ACC112 (cell line): ENCODE results near the gene BRF1.
A peak's percentile ranks its signal among the peaks of the same experiment; 100 is the strongest.

Experiments
- H2AFZ ChIP-seq: fragments of 200-600 bp; sonication (generic); one replicate; pipeline ENCODE4 v1.6.0; 2017; ENCODE audit warnings: antibody characterized with exemption, low read length; ENCODE audit not compliant: unreplicated experiment
- H3K27ac ChIP-seq: fragments of 200-600 bp; sonication (generic); 2 replicates; pipeline ENCODE4 v1.5.1; 2014; ENCODE audit warnings: low read depth, mild to moderate bottlenecking, antibody characterized with exemption, low read length, moderate library complexity
- H3K27me3 ChIP-seq: fragments of 200-600 bp; sonication (generic); 2 replicates; pipeline ENCODE4 v1.6.1; 2014; ENCODE audit warnings: mild to moderate bottlenecking, antibody characterized with exemption, low read length, moderate library complexity, mixed read lengths; ENCODE audit not compliant: insufficient read depth
- H3K36me3 ChIP-seq: fragments of 200-600 bp; sonication (generic); 2 replicates; pipeline ENCODE4 v1.6.1; 2016; ENCODE audit warnings: mild to moderate bottlenecking, antibody characterized with exemption, low read length, moderate library complexity, mixed read lengths; ENCODE audit not compliant: insufficient read depth
- H3K4me1 ChIP-seq: fragments of 200-600 bp; sonication (generic); one replicate; pipeline ENCODE4 v1.6.1; 2016; ENCODE audit warnings: low read length, mixed read lengths; ENCODE audit not compliant: insufficient read depth, unreplicated experiment, control insufficient read depth
- H3K4me3 ChIP-seq: fragments of 200-600 bp; sonication (generic); 2 replicates; pipeline ENCODE4 v1.5.1; 2014; ENCODE audit warnings: mild to moderate bottlenecking, low read depth, low read length
- H3K79me2 ChIP-seq: fragments of 200-600 bp; sonication (generic); one replicate; pipeline ENCODE4 v1.6.0; 2016; ENCODE audit warnings: low read length; ENCODE audit not compliant: control insufficient read depth, unreplicated experiment, insufficient read depth

The BRF1 gene

GRCh38 chr14:105314287-105315200, 13.7 kb upstream of the BRF1 start, which contains the start of gene PACS2:
Gene PACS2, plus strand, starts transcription at chr14:105314748. Its CDS starts 171 bp downstream, at chr14:105314919.
- H3K4me3 ChIP-seq: peak within 1 kb of the TSS; percentile 85
- peak within 1 kb of the TSS; percentile 82 for H2AFZ ChIP-seq
- H3K27me3 ChIP-seq: no peaks in the 10 kb centered on the region
- H3K79me2 ChIP-seq: peaks cover 19% of the 10 kb centered on the region
- peaks cover 20% of the 10 kb centered on the region for H3K4me1 ChIP-seq
- 0 out of 2 replicates have a peak within 1 kb of the TSS, but pooled peaks have one; percentile 13 for H3K27ac ChIP-seq
- no peaks in the 10 kb centered on the region for H3K36me3 ChIP-seq

- 0 out of 2 replicates have a peak overlapping the region, but pooled peaks have one; percentile 13 for H3K27ac ChIP-seq
- peak overlapping the region; percentile 82 for H2AFZ ChIP-seq
- H3K4me3 ChIP-seq: peak overlapping the region; percentile 85
- H3K4me1 ChIP-seq: peaks cover 20% of the 10 kb centered on the region
- H3K79me2 ChIP-seq: peaks cover 19% of the 10 kb centered on the region
- H3K27me3 ChIP-seq: no peaks in the 10 kb centered on the region
- no peaks in the 10 kb centered on the region for H3K36me3 ChIP-seq
Measured at GRCh38 chr14:105313381-105314286, 12.8 kb upstream of the BRF1 start.

- Histone ChIP-seq H3K36me3 (no peaks in the 10 kb centered on the region), H3K4me3 (no peak overlapping the region), H3K27me3 (no peaks in the 10 kb centered on the region), H3K4me1 (peaks cover 20% of the 10 kb centered on the region), H3K27ac (no peak overlapping the region), H2AFZ (no peak overlapping the region), H3K79me2 (peaks cover 19% of the 10 kb centered on the region)
Measured at GRCh38 chr14:105312973-105313372, 12.2 kb upstream of the BRF1 start.

GRCh38 chr14:105311838-105312237, 11.0 kb upstream of the BRF1 start:
- H3K27me3 ChIP-seq: no peaks in the 10 kb centered on the region
- peaks cover 14% of the 10 kb centered on the region for H3K4me1 ChIP-seq
- no peak overlapping the region for H3K27ac ChIP-seq
- H3K36me3 ChIP-seq: no peaks in the 10 kb centered on the region
- no peak overlapping the region for H3K4me3 ChIP-seq
- peaks cover 16% of the 10 kb centered on the region for H3K79me2 ChIP-seq
- no peak overlapping the region for H2AFZ ChIP-seq

GRCh38 chr14:105309371-105309770, 8.6 kb upstream of the BRF1 start:
- Histone ChIP-seq H3K4me1 (peaks cover 4% of the 10 kb centered on the region), H3K36me3 (no peaks in the 10 kb centered on the region), H3K79me2 (no peaks in the 10 kb centered on the region), H2AFZ (no peak overlapping the region), H3K4me3 (no peak overlapping the region), H3K27ac (no peak overlapping the region), H3K27me3 (no peaks in the 10 kb centered on the region)

- Histone ChIP-seq H3K4me1 (no peaks in the 10 kb centered on the region), H3K36me3 (no peaks in the 10 kb centered on the region), H3K27me3 (no peaks in the 10 kb centered on the region), H2AFZ (no peak overlapping the region), H3K27ac (no peak overlapping the region), H3K79me2 (no peaks in the 10 kb centered on the region), H3K4me3 (no peak overlapping the region)
Measured at GRCh38 chr14:105307052-105307727, 6.4 kb upstream of the BRF1 start.

- Histone ChIP-seq H3K4me3 (no peak overlapping the region), H2AFZ (no peak overlapping the region), H3K4me1 (no peaks in the 10 kb centered on the region), H3K27ac (no peak overlapping the region), H3K79me2 (no peaks in the 10 kb centered on the region), H3K27me3 (no peaks in the 10 kb centered on the region), H3K36me3 (no peaks in the 10 kb centered on the region)
Measured at GRCh38 chr14:105305791-105306190, 5.0 kb upstream of the BRF1 start.

GRCh38 chr14:105305345-105305744, 4.5 kb upstream of the BRF1 start:
- Histone ChIP-seq H2AFZ (no peak overlapping the region), H3K27ac (no peak overlapping the region), H3K27me3 (no peaks in the 10 kb centered on the region), H3K4me3 (no peak overlapping the region), H3K4me1 (no peaks in the 10 kb centered on the region), H3K36me3 (no peaks in the 10 kb centered on the region), H3K79me2 (no peaks in the 10 kb centered on the region)

- no peak overlapping the region for H2AFZ ChIP-seq
- no peaks in the 10 kb centered on the region for H3K36me3 ChIP-seq
- H3K79me2 ChIP-seq: peaks cover 6% of the 10 kb centered on the region
- H3K4me1 ChIP-seq: peaks cover 3% of the 10 kb centered on the region
- H3K4me3 ChIP-seq: no peak overlapping the region
- H3K27ac ChIP-seq: no peak overlapping the region
- H3K27me3 ChIP-seq: no peaks in the 10 kb centered on the region
Measured at GRCh38 chr14:105304565-105304964, 3.8 kb upstream of the BRF1 start.

GRCh38 chr14:105303949-105304348, 3.1 kb upstream of the BRF1 start:
- H3K36me3 ChIP-seq: no peaks in the 10 kb centered on the region
- H3K27ac ChIP-seq: no peak overlapping the region
- no peak overlapping the region for H3K4me3 ChIP-seq
- H2AFZ ChIP-seq: no peak overlapping the region
- peaks cover 9% of the 10 kb centered on the region for H3K4me1 ChIP-seq
- peaks cover 12% of the 10 kb centered on the region for H3K79me2 ChIP-seq
- no peaks in the 10 kb centered on the region for H3K27me3 ChIP-seq
